CD4-positive, alpha-beta T cell treated with Interleukin-6 for 4 hours (primary cell): ENCODE data around the gene CBX1.

Source experiments
- DNase-seq: peaks from one replicate; pipeline ENCODE4 v3.0.0-alpha.2; 2020; ENCODE audit warnings: mixed read lengths

CBX1 gene

DNA sequence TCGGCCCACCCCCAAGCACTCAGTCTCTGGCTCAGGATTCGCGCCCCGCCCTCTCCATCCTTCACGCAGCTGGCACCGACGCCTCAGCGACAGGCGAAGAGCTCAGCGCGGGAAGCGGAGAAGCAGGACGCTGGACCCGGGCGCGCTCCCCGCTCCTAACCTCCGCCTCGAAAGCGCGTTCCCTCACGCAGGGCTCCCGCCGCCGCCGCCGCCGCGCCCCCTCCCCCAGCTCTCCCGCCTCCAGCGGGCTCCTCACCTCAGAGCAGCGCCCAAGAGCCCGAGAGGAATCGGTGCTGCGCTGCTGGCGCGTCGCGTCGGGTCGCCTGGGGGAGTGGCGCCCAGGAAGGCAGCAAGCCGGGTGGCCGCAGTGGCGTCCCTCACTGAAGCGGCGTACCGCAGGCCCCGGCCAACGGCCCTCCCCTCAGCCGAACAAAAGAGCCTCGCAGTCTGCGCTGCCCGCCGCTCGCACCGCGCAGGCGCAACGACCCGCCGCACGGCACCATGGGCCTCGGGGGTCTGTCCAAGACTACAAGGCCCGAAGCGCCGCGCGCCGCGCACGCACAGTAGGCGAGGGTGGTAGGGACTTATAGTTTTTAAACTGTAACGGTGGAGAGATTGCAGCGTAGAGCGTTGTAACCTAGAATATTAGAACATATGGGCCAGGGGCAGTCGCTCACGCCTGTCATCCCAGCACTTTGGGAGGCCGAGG lies at the start of gene CBX1:
TSS of gene CBX1 (minus strand) at position 467 of the 709 bp plus-strand sequence. CDS start 24,474 bp downstream, outside the sequence.
- peak; percentile 96 for DNase-seq

- no peak for DNase-seq
These were observed 49.3 kb upstream of the CBX1 start for GRCh38 chr17:48150597-48151001.

DNA sequence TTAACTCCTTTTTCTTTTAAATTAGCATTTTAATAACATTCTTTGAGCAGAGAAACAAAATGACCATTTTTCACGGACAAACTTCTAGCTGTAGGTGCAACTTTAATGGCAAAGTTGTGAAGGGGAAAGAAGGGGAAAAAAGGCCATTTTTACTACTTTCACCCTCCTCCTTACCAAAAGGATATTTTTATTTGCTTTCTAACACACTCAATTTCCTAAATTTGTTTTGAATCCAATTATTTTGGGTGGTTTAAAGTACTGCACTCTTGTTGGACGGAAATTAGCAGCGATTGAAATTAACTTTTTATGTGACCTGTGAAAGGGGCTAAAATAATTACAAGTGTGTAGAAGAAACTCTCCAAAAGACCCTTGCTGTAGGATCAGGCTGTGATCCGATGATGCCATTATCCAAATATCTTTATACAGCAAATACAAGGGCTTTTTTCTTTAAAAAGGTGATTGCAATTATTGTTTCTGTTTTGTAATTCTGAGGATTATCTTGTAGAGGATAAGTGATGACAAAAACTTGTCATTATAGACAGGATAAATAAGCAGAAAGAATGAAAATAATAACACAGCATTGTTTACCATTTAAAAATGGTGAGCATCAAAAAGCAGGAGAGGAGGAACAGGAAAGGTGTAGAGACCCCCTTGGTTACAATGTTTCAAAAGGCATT lies 48.6 kb upstream of the CBX1 start:
- DNase-seq: no peak

- DNase-seq: no peak
These were observed 47.8 kb upstream of the CBX1 start for GRCh38 chr17:48148854-48149786.

GRCh38 chr17:48148029-48148770 lies 46.9 kb upstream of the CBX1 start:
- no peak for DNase-seq

DNA sequence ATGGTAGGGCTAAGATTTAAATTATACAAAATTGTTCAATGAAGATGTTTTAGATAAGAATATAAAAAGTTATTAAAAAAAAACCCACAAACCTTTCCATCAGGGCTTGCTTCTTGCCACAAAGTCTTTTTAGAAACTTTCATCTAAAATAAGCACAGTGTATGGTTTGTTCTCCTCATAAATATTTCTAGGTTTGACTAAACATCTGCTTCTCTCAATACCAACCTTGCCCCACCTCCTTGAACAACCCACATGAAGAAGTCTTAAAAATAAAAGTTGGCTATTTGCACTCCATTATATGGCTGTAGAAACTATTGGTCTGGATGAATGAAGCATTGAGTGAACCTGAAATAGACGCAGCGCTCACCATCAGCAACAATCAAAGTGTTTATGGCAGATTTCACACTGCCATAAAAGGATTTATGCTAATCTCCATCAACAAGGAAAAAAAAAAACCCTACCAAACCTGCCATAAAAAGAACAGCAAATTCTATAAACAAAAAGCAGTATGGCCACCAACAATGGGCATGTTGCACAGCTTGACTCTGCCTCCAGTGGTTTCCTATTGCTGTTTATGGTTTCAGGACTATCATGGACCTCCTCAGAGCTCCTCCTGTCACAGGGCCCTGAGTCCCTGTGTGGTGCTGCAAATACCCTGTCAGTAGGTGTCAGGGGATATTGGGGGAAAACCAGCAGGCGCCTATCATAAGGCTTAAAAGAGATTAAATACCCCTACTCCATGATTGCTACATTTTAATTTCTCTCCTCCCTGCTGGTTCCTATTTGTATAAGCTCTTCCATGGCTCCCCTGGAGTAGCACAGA lies 43.9 kb upstream of the CBX1 start:
- DNase-seq: no peak

- DNase-seq: no peak
These were observed 43.0 kb upstream of the CBX1 start for GRCh38 chr17:48144231-48144630.

GRCh38 chr17:48143629-48144028 lies 42.4 kb upstream of the CBX1 start:
- no peak for DNase-seq

DNA sequence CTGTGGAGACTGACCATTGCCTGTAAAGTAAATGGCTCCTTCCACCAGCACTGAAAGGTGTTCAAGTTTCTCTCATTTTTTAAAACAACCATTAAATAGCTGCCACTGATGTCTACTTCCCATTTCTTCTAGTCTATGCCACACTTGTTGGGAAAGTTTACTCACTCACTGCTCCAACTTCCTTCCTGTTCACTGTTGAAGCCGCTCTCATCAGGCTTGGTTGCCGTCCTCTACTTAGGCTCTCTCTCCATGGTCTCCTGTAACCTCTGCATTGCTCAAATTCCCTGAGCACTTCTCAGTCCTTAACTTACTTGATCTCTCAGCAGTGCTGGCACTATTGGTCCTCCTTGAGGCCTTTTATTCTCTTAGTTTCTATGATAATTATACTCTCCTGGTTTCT lies 38.7 kb upstream of the CBX1 start:
- DNase-seq: no peak

DNA sequence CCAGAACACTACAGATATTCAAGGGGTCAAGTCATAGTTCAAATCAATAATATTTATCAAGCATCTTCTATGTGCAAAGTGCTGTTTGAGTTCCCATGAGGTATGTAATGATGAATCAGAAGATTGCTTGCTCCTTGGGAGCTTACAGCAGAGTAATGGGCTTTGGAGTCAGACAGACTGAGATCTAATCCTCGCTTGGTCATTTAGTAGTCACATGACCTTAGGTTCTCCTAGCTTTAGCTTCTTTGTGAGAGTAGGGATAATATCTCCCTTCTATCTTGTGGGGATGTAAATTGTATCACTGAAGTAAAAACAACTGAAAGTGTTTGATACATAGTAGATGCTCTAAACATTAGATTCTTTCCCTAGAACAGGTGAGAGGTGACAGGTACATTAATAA lies 36.4 kb upstream of the CBX1 start:
- no peak for DNase-seq

- DNase-seq: no peak
These were observed 33.7 kb upstream of the CBX1 start for GRCh38 chr17:48134912-48135480.

DNA sequence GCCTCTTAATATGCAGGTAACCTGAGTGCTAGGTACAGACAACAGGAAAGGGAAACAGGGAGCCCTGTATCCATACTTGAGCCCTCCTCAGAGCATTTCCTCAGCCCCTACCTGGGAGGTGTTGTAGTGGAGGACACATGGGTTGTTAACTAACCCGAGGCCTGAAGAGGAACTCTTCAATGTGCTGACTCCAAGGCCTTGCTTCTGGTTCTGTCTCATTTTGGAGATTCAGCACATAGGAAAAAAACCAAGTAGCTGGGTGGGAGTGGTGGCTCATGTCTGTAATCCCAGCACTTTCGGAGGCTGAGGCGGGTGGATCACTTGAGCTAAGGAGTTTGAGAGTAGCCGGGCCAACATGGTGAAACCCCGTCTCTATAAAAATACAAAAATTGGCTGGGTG lies 31.1 kb upstream of the CBX1 start:
- DNase-seq: no peak

DNA sequence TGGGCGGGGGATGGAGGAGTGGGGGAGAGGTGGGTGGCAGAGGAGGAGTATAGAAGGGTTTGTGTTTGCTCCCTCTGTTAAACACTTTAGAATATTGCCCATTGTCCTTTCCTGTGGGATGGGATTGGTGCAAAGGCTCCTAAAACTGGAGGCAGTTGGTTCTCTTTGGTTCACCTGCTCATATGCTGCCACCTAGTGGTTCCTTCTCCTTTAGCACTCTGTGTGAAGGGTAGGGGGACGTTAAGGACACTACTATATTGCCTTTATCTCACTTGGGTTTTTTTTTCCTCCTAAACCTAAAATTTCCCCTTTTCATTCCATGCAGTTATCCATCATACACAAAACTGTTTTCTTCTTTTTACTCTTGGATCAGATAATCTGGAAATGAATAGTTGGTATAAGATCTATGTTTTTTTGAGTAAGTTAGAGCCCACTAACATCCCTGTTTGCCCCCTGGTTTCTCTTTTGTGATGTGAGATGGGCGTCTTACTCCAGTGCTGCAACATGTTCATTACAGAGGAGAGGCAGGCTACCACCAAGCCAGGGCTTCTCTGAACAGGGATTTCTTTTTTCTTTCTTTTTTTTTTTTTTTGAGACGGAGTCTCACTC lies 30.0 kb upstream of the CBX1 start:
- DNase-seq: peak; percentile 66

GRCh38 chr17:48129981-48130380 lies 28.7 kb upstream of the CBX1 start:
- DNase-seq: no peak

GRCh38 chr17:48128400-48128799 lies 27.1 kb upstream of the CBX1 start:
- DNase-seq: no peak

DNA sequence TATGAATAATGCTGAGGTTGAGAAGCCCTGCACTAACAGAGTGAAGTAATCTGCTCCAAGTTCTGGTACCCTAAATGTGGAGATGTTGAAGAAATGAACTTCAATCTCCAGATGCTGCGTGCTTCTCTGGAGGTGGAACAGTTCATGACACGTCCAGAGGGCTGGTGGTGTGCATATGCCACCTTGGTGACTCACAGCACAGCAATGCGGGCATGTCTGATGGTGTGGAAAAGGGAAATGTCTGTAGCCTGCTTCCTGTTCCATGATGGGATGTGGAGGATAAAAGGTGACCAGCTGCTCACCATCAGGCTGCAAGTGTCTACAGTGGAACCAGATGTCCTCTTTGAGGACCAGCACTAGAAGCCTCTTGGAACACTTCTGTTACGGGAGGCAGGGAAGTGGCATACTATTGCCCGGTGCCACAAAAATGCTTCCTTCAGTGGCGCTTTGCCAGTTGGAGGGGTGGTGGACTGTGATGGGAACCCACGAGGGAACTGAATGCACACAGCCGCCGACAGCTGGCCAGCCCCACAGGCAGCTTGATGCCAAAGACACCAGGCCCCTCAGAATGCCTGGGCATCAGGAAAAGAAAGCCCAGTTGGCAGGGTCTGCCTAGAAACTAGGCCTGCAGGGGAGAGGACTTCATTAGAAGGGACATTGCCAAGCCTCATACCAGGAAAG lies 26.2 kb upstream of the CBX1 start:
- no peak for DNase-seq

DNA sequence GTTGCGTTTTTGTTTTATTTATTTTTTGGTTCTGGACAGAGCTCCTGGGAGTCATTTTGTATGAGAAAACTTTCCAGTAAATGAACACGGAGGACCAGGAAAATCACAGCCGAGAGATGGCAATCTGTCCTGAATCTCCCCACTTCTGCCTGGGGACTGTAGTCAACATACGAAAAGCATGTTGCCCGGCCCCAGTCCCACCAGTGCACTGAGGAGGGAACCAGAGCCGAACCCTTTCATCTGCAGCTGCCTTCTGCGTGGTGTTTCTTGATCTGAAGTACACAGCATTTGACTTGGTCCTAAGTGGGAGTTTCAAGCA lies 25.2 kb upstream of the CBX1 start:
- no peak for DNase-seq

DNA sequence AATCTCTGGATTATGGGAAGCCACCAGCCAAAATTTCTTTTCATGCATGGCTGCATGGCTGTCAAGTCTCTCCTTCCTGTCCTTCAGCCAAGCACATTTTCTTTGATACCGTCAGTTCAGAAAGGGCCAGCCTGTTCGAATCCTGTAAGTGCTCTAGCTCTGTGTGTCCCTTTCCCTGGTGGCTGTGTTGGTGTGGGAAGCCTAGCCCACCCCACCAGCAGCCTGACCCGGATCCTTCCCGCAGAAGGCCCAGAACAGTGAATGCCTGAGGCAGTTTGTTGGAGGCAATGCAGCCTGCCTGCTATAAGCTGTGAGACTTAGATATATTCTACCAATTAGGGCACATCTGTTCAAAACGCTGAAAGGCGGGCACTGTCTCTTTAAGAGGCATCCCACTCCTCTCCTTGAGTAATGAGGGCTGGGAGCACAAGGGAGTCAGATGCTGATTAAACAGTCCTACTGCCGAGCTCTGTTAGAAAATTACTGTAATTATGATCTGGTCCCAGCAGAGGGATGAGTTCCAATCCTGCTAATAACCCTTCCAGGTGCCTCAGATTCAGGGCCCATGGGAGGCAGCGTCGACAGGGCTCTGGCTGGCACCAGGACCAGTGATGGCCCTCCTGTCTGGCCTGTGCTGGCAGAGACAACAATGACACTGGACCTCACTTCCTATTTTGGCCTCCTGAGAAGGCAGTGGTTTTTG lies 24.7 kb upstream of the CBX1 start:
- DNase-seq: no peak

GRCh38 chr17:48123776-48124388 lies 22.6 kb upstream of the CBX1 start:
- DNase-seq: no peak

DNA sequence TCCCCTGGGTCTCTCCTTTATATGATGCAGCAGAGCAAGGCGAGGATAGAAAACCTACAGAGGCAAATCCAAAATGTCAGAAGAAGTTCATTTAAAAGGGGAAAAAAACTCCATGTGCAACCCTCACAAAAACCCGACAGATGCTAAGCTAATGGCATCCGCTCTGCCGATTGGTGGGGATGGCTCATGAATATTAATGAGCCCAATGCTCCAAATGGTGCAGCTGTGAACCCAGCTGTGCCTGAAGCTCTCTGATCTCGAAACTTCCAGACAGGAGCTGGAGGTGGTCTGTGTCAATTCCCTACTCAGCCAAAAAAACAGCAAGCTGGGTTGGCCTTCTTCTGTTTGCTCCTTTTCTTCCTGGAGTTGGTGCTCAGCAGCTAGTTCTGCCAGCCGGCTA lies 21.8 kb upstream of the CBX1 start:
- DNase-seq: no peak
